Caco-2 (cell line): ENCODE data around the gene HRC. TPM values are rescaled to one million over a fixed set of nuclear protein-coding genes. Genes with fewer than 3 reads are reported as not detected.
A peak's percentile ranks its signal among the peaks of the same experiment; 100 is the strongest.

Source experiments
- BruUV-seq: library from RNA; stranded (reverse); fragments of 400-500 nt; replicated peaks from 2 replicates; lab custom pipeline; 2021; lab: Mats Ljungman, UMichigan
- CTCF ChIA-PET: fragments of 300-600 bp; sonication (Branson Sonifier 250); formaldehyde crosslinking; loops from one replicate; lab custom pipeline; 2022; ENCODE audit warnings: antibody characterized with exemption; lab: Charles Lee
- POLR2A ChIA-PET: fragments of 300-600 bp; sonication (Branson Sonifier 250); formaldehyde crosslinking; loops from one replicate; lab custom pipeline; 2022; ENCODE audit warnings: antibody characterized with exemption; lab: Charles Lee
- DNase-seq, 2 experiments: peaks; one replicate each; pipeline versions ENCODE4 v3.0.0 to v3.0.0-alpha.2; 2020 to 2022
- H3K27me3 ChIP-seq: replicated peaks from 2 replicates; pipeline ENCODE4 v1.6.0; 2011; ENCODE audit warnings: low read length; ENCODE audit not compliant: control insufficient read depth, insufficient read depth
- H3K36me3 ChIP-seq: 2 replicates; pipeline ENCODE4 v1.5.1; 2011; ENCODE audit warnings: low read length; ENCODE audit not compliant: control insufficient read depth, insufficient read depth
- H3K4me1 ChIP-seq: fragments of 250-450 bp; sonication (Bioruptor Pico); 2 replicates; pipeline ENCODE4 v1.5.1; 2020; ENCODE audit warnings: mild to moderate bottlenecking
- H3K4me3 ChIP-seq: 2 replicates; pipeline ENCODE4 v1.5.1; 2011; ENCODE audit warnings: low read depth, mild to moderate bottlenecking, control low read depth, low read length
- H3K9me3 ChIP-seq: fragments of 250-450 bp; sonication (Bioruptor Pico); 2 replicates; pipeline ENCODE4 v1.5.1; 2020; ENCODE audit warnings: mild to moderate bottlenecking, moderate library complexity
- H3K27ac Mint-ChIP-seq: one replicate; pipeline ENCODE4 v1.8.0; 2022; ENCODE audit warnings: mixed read lengths; ENCODE audit not compliant: unreplicated experiment
- H3K27me3 Mint-ChIP-seq: one replicate; pipeline ENCODE4 v1.8.0; 2022; ENCODE audit warnings: mixed read lengths; ENCODE audit not compliant: insufficient read depth, unreplicated experiment
- H3K36me3 Mint-ChIP-seq: one replicate; pipeline ENCODE4 v1.8.0; 2022; ENCODE audit warnings: mild to moderate bottlenecking, mixed read lengths; ENCODE audit not compliant: insufficient read depth, unreplicated experiment
- H3K4me1 Mint-ChIP-seq: one replicate; pipeline ENCODE4 v1.8.0; 2022; ENCODE audit warnings: low read depth, mixed read lengths; ENCODE audit not compliant: unreplicated experiment
- H3K4me3 Mint-ChIP-seq: one replicate; pipeline ENCODE4 v1.8.0; 2022; ENCODE audit warnings: mild to moderate bottlenecking, moderate library complexity, mixed read lengths; ENCODE audit not compliant: unreplicated experiment
- H3K9me3 Mint-ChIP-seq: one replicate; pipeline ENCODE4 v1.8.0; 2022; ENCODE audit warnings: mixed read lengths; ENCODE audit not compliant: unreplicated experiment
- intact Hi-C: fragments of 100-400 bp; cut with micrococcal nuclease; formaldehyde crosslinking; loops from one replicate; pipeline ENCODE4 v1.10.0; 2022; ENCODE audit not compliant: unreplicated experiment
- total RNA-seq: library from RNA; stranded (reverse); gene quantifications from 2 replicates; pipeline ENCODE4 v1.2.3, GENCODE V29; 2022
- TF ChIP-seq, protein P1 (sequence below), 2 experiments: fragments of 200-600 bp in 1 of 2; IDR thresholded peaks; 1 replicate in 1 of 2; 2 replicates in 1 of 2; pipeline versions ENCODE4 v1.5.1 to v1.8.0; 2011 to 2022; ENCODE audit warnings: antibody characterized with exemption in 1 of 2, control low read depth in 1 of 2, inconsistent platforms in 1 of 2, low read depth in 1 of 2, low read length in 1 of 2, mild to moderate bottlenecking in 1 of 2, moderate library complexity in 1 of 2; ENCODE audit not compliant: insufficient read depth in 1 of 2, severe bottlenecking in 1 of 2, unreplicated experiment in 1 of 2

Gene HRC
- total RNA-seq, 1 experiment from 2014 or later, result not detected

DNA sequence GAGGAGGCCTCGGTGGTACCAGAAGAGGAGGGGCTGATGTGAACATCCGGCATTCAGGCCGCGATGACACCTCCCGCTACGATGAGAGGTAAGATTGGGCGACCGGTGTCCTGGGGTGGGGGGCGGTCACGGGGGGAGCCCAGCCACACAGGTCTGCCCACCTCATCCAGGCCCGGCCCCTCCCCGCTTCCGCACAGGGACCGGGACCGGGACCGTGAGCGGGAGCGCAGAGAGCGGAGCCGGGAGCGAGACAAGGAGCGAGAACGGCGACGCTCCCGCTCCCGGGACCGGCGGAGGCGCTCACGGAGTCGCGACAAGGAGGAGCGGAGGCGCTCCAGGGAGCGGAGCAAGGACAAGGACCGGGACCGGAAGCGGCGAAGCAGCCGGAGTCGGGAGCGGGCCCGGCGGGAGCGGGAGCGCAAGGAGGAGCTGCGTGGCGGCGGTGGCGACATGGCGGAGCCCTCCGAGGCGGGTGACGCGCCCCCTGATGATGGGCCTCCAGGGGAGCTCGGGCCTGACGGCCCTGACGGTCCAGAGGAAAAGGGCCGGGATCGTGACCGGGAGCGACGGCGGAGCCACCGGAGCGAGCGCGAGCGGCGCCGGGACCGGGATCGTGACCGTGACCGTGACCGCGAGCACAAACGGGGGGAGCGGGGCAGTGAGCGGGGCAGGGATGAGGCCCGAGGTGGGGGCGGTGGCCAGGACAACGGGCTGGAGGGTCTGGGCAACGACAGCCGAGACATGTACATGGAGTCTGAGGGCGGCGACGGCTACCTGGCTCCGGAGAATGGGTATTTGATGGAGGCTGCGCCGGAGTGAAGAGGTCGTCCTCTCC lies 47.4 kb downstream of the HRC start:
- H3K27me3 Mint-ChIP-seq, result no peaks in the 10 kb centered on the region
- H3K4me3 ChIP-seq, result no peak overlapping the region
- no peaks in the 10 kb centered on the region for H3K9me3 ChIP-seq
- no peaks in the 10 kb centered on the region for H3K4me1 ChIP-seq
- no peaks in the 10 kb centered on the region for H3K27me3 ChIP-seq
- H3K27ac Mint-ChIP-seq, result peak overlapping the region; percentile 36
- H3K4me1 Mint-ChIP-seq, result peaks cover 8% of the 10 kb centered on the region
- H3K9me3 Mint-ChIP-seq, result no peaks in the 10 kb centered on the region
- CTCF ChIA-PET, result interaction anchor here (1.8 kb wide), 1 partner anchor 10 kb away, joined by 7 read pairs; no protein-coding TSS in a partner anchor
- POLR2A ChIA-PET, result no interaction called here
- TF ChIP-seq, protein P1, sequence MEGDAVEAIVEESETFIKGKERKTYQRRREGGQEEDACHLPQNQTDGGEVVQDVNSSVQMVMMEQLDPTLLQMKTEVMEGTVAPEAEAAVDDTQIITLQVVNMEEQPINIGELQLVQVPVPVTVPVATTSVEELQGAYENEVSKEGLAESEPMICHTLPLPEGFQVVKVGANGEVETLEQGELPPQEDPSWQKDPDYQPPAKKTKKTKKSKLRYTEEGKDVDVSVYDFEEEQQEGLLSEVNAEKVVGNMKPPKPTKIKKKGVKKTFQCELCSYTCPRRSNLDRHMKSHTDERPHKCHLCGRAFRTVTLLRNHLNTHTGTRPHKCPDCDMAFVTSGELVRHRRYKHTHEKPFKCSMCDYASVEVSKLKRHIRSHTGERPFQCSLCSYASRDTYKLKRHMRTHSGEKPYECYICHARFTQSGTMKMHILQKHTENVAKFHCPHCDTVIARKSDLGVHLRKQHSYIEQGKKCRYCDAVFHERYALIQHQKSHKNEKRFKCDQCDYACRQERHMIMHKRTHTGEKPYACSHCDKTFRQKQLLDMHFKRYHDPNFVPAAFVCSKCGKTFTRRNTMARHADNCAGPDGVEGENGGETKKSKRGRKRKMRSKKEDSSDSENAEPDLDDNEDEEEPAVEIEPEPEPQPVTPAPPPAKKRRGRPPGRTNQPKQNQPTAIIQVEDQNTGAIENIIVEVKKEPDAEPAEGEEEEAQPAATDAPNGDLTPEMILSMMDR (IDR thresholded peaks at IDR 0.05; ENCODE audit: insufficient read depth in 1 of 2, low read depth in 1 of 2, low read length in 1 of 2, severe bottlenecking in 1 of 2, unreplicated experiment in 1 of 2), result no peak
- no peak for DNase-seq
- H3K4me3 Mint-ChIP-seq, result no peak overlapping the region
- intact Hi-C loops, result no loop called here
- H3K36me3 Mint-ChIP-seq, result peaks cover 66% of the 10 kb centered on the region
- TSS peak; percentile 51 for BruUV-seq
- peaks cover 3% of the 10 kb centered on the region; the same call in 1 of the 2 replicates for H3K36me3 ChIP-seq

DNA sequence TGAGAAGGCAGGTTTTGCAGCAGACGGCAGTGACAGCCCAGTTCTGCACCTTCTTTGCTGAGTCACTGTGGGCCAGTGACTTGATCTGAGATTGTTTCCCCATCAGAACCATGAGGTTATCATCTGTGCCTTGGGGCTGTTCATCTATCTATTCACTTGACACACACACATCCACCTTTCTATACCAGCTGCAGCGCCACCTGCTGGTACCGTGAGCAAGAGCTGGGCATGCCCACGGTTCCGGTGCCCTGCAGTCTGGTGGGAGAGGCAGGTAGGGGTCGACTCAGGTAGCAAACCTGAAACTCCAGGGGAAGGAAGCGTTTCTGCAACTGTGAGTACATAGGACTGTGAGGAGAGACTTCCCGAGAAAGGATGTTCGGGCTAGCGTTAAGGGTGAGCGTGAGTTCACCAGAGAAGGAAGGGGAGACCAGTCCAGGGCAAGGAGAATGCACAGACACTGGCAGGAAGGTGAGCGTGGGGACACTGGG lies 48.5 kb downstream of the HRC start:
- intact Hi-C loops, result loop anchor here (1.0 kb wide), 1 partner anchor 8 kb away; no protein-coding TSS in a partner anchor
- Mint-ChIP-seq H3K4me1 (peaks cover 8% of the 10 kb centered on the region), H3K27me3 (no peaks in the 10 kb centered on the region), H3K27ac (peak overlapping the region; percentile 74), H3K9me3 (no peaks in the 10 kb centered on the region), H3K4me3 (no peak overlapping the region), H3K36me3 (peaks cover 73% of the 10 kb centered on the region)
- POLR2A ChIA-PET, result no interaction called here
- Histone ChIP-seq H3K4me3 (no peak overlapping the region), H3K27me3 (no peaks in the 10 kb centered on the region), H3K9me3 (no peaks in the 10 kb centered on the region), H3K36me3 (peaks cover 3% of the 10 kb centered on the region; the same call in 1 of the 2 replicates), H3K4me1 (no peaks in the 10 kb centered on the region)
- TF ChIP-seq, protein P1 (IDR thresholded peaks at IDR 0.05; ENCODE audit: insufficient read depth in 1 of 2, low read depth in 1 of 2, low read length in 1 of 2, severe bottlenecking in 1 of 2, unreplicated experiment in 1 of 2), result peak; percentile 81 to 87
- CTCF ChIA-PET, result interaction anchor here (0.5 to 1.7 kb wide), 10 partner anchors 8 to 115 kb away, joined by 3 to 19 read pairs (median 4); partner anchors contain the start of gene RUVBL2
- peak; percentile 75 to 78 for DNase-seq
- BruUV-seq, result no TSS peak

DNA sequence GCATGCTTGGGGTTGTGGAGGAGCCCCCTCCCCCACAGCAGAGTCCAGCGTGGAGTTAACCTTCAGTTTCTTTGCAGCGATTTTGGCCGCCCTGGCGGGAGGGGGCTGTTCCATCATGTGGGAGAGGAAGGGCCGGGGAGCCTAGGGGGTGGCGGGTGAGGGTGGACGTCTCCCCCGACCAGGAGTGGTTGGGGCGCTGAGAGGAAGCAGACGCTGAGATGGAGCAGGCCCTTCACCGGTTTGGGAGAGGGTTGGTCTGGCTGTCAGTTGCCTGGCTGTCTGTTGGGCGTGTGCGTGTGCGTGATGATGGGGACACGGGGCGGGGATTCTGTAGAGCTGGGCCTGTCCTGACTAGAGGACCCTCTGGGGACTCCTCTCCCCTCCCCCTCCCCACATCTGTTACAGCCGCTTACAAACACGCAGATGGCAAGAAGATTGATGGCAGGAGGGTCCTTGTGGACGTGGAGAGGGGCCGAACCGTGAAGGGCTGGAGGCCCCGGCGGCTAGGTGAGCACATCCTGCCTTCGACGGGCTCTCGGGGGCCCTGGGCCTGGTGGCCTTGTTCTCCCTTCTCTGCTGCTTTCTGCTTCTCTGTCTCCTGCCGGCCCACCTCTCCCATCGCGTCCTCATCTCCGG lies 50.8 kb downstream of the HRC start:
- POLR2A ChIA-PET, result interaction anchor here (1.0 kb wide), 1 partner anchor 111 kb away, joined by 5 read pairs; the partner anchor contains the start of gene RUVBL2
- Mint-ChIP-seq H3K27ac (no peak overlapping the region), H3K9me3 (no peaks in the 10 kb centered on the region), H3K36me3 (peaks cover 91% of the 10 kb centered on the region), H3K4me1 (peaks cover 24% of the 10 kb centered on the region), H3K27me3 (no peaks in the 10 kb centered on the region), H3K4me3 (no peak overlapping the region)
- BruUV-seq, result no TSS peak
- CTCF ChIA-PET, result interaction anchor here (1.4 to 2.0 kb wide), 2 partner anchors 10 to 95 kb away, joined by 5 to 6 read pairs; partner anchors contain the start of gene LIN7B
- DNase-seq, result no peak
- TF ChIP-seq, protein P1 (IDR thresholded peaks at IDR 0.05; ENCODE audit: insufficient read depth in 1 of 2, low read depth in 1 of 2, low read length in 1 of 2, severe bottlenecking in 1 of 2, unreplicated experiment in 1 of 2), result no peak
- Histone ChIP-seq H3K27me3 (no peaks in the 10 kb centered on the region), H3K9me3 (no peaks in the 10 kb centered on the region), H3K36me3 (peaks cover 4% of the 10 kb centered on the region; the same call in 1 of the 2 replicates), H3K4me3 (no peak overlapping the region), H3K4me1 (no peaks in the 10 kb centered on the region; the same call in 1 of the 2 replicates)
- intact Hi-C loops, result no loop called here
